MM.1S (cell line): ENCODE results near the gene ADAMTS18.

Experiments
- CTCF ChIP-seq: fragments of 300-600 bp; sonication (generic); IDR thresholded peaks from 2 replicates; pipeline ENCODE4 v1.5.1; 2016; ENCODE audit warnings: antibody characterized with exemption, low read length, mixed read lengths
- EZH2 ChIP-seq: fragments of 300-600 bp; sonication (generic); optimal IDR thresholded peaks from 2 replicates; pipeline ENCODE3; 2017; ENCODE audit warnings: low read depth, mild to moderate bottlenecking, antibody characterized with exemption, low read length, mixed read lengths

- TF ChIP-seq EZH2 (no peak), CTCF (no peak)
Observed at GRCh38 chr16:77445324-77445723, 10.5 kb upstream of the ADAMTS18 start.
